Activated naive CD4-positive, alpha-beta T cell treated with Interleukin-2 at 50 U/mL for 16 hours (primary cell): ENCODE data around the gene DSC2.

Experiments used
- DNase-seq: peaks from one replicate; pipeline ENCODE4 v3.0.0-alpha.2; 2020

DSC2 gene

GRCh38 chr18:31097666-31098065 is 4.6 kb downstream of the DSC2 start:
- DNase-seq, result no peak

DNA sequence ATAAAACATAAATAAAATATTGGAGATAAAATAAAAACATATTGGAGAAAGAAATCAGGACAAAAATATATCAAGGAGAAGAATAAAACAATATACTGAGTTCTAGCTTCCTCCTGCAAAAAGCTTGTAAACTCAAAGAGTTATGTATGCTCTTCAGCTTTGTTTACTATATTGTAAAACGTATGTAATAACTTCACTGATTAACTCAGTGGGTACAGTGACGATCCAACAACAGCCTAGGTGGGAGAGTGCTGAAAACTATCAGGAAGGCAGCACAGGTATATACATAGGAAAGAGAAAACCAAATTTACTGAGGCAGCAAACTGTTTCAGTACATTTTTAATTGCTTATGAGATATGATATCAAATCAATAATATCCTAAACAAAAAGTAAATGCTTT is 8.3 kb downstream of the DSC2 start:
- DNase-seq, result no peak

GRCh38 chr18:31093294-31093693 is 8.9 kb downstream of the DSC2 start:
- DNase-seq, result no peak

GRCh38 chr18:31091350-31091749 is 10.9 kb downstream of the DSC2 start:
- DNase-seq, result no peak

DNA sequence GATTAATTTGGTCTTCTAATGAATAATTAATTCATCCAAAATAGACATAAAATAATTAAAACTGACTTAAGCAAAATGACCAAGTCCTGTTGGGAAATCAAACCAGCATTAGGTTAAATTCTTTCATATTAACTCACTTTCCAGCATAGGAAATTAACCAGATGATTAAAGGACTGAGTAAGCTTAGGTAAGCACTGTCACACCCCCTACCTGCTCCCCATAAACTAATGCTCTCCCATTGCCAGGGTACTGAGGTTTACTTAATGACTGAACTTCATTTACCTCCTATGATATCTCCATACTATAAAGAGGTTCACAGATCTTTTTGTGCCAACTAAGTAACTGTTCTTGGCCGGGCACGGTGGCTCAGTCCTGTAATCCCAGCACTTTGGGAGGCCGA is 13.7 kb downstream of the DSC2 start:
- no peak for DNase-seq

GRCh38 chr18:31079973-31080372 is 22.2 kb downstream of the DSC2 start:
- no peak for DNase-seq

DNA sequence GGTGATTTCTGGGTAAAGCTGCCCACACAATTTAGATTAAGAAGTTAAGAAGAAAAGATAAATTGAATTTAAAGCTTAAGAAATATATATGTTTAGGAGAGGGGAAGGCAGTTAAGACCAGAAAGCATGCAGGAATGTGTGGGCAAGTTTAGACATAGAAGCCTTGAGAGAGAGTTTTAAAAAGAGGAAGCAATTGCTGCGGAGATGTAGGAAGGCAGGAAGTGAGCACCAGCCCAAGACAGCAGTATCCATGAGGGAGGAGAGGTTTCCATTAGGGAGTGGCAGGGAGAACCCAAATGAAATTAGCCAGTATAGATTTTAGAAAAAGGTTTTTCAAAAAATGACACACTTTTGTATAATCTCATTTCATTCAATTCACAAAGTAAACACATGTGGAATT is 24.3 kb downstream of the DSC2 start:
- no peak for DNase-seq

DNA sequence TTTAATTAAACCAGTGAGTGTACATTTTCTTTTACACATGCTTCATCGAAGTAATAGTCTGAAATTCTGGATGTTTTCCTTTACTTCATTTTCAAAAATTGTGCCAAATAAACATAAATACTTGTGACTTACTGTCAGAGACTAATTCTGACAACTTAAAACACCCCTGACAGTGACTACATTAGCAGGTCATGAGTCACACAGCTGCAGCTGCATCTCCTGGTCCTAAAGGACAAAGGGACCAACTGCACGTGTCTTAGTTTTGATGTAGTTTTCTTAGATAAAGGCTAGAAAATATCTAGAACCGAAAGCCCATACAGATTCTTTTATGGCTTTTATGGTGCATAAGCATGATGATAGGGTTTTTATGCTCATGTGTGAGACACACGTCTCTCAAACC is 30.0 kb downstream of the DSC2 start:
- no peak for DNase-seq

GRCh38 chr18:31070206-31070605 is 32.0 kb downstream of the DSC2 start:
- no peak for DNase-seq

- no peak for DNase-seq
These were observed 36.0 kb downstream of the DSC2 start for GRCh38 chr18:31066266-31066665.

GRCh38 chr18:31065036-31065773 is 37.0 kb downstream of the DSC2 start:
- no peak for DNase-seq

GRCh38 chr18:31064130-31064529 is 38.1 kb downstream of the DSC2 start:
- no peak for DNase-seq

- no peak for DNase-seq
These were observed 40.3 kb downstream of the DSC2 start for GRCh38 chr18:31061945-31062344.

GRCh38 chr18:31058897-31059296 is 43.3 kb downstream of the DSC2 start:
- DNase-seq, result no peak

DNA sequence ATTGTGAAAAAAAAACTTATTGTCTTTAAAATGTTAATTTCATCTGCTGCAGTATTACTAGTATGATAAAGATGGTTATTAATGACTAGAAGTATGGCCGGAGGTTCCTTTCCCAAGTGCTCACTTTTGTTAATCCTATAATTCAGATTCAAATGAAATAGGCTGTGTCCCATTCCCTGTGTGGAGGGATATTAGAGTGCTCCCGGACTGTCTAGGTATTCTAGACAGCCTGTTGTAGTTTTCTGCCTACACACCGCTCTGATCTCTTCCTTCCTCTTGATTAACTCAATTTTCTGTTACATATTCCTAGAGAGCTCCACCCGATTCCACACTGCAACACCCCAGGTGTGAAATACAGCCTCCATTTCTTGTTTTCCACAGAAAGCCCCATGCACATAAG is 44.3 kb downstream of the DSC2 start:
- DNase-seq, result no peak

GRCh38 chr18:31057051-31057450 is 45.2 kb downstream of the DSC2 start:
- no peak for DNase-seq

DNA sequence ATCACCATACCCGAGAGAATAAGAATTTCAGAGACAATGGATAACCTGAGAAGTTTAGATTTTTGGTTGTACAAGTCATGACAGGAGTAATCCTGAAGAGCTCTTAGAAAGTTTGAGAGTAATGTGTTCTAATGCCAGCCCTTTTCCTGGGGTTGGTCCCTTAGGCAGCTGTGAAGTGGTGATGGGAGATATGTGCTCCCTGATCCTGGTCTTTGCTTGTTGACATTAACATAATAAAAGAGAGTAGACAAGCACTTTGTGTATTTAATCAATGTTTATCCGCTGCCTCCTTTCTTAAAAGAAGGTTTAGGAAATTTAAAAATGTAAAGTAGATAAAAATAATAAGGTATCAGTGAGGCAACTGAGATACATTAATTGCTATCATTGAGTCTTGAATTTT is 45.9 kb downstream of the DSC2 start:
- DNase-seq, result no peak

- DNase-seq, result no peak
These were observed 51.6 kb downstream of the DSC2 start for GRCh38 chr18:31050635-31051034.

DNA sequence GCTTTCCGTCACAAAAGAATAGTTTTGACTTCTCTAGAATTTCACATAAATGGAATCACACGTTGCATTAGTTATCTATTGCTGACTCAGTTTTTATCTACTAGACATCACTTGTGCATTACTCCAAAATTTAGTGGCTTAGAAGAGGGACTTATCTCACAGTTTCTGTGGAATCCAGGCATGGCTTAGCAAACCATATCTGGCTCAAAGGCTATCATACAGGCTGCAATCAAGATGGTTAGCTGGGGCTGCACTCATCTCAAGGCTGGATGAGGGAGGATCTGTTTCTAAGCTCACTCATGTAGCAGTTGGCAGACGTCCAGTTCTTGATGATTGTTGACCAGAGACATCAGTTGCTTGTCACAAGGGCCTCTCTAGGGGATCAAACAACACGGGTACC is 53.0 kb downstream of the DSC2 start:
- DNase-seq, result no peak

DNA sequence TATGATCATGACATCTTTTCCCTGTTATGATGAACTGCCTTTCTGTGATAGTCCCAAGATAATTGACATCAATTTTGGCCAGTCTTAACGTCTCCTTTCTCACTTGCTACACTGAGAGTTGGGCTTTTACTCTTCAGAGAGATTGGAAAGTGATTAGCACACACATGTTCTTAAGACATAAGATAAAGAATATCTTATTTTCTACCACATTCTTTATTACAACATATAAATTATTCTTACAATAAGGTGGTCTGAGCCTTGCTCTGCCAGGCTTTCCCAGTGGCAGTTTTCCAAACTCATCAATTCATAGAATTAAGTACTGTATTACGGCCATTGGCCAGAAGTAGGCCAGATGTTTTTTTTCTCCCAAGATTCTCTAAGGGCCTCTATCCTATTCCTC is 54.0 kb downstream of the DSC2 start:
- DNase-seq, result no peak

DNA sequence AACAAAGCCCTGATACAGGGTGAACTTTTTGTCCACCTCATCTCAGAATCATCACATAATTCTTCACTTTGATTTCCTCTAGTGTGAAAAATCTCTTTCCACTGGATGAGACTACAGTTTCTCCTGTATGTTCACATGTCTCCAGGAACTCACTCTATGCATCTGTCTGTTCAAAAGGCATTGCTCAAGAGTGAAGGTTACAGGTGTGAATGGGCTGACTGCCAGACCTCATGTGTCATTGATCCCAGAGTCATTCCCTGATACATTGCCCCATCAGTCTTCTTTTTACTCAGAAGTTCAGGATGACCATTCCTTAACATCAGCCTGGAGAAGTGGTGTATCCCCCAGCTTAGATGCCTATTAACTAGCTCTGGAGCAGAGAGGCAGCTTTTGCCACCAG is 55.3 kb downstream of the DSC2 start:
- DNase-seq, result no peak

GRCh38 chr18:31045599-31045998 is 56.6 kb downstream of the DSC2 start:
- DNase-seq, result no peak

DNA sequence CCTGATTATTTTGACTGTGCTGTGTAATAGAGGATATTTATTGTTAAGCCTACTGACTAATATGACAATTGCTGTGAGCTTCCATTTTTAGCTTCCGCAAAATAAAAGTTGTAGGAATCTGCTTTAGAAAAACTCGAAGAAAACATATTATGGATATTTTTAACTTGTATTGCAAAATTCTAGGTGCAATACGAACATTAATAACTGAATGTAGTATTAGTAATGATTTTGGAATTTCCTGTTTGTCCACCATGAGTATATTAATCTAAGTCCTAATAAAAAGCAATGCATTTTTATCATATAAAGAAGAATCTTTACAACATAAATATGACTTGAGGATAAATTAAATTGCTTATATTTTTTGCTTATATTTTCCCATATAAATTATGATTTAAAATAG is 57.3 kb downstream of the DSC2 start:
- no peak for DNase-seq

- DNase-seq, result no peak
These were observed 58.5 kb downstream of the DSC2 start for GRCh38 chr18:31043709-31044108.

DNA sequence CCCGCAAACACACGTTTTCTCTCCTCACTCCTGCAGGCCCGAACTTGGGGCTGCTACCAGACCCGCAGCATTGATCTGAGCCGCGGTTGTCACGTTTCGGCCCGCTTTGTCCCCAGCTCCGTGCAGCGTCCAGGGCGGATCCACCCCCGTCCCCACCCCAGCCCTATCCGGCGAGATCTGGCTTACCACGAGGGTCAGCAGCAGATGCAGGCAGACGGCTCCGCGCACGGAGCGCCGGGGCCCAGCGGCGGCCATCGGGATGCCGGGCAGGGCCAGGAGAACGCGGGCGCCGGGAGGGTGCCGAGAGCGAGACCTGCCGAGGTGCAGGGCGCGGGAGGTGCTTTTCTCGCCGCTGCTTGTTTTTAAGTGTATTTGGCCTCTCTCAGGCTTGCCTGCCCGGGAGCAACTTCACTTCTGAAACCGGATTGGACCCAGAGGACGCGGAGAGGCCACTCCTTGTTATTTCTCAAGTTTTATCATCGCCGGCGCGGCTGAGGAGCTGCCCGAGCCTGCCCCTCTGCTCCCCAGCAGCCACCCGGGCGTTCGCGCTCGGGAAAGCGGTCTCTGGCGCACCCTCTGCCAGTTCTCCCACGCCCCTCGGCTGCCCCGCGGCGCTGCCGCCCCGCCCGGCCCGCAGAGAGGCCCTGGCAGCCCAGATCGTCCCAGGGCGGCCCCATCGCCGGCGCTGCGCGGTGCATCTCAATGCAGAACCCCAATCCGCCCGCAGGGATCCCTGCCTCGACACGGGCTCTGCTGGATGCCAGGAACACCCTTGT is 59.6 kb downstream of the DSC2 start, which contains the start of gene DSC3:
TSS of gene DSC3 (minus strand) at position 337 of the 776 bp plus-strand sequence. CDS start at position 255, 82 bp downstream.
- DNase-seq, result no peak
